OCI-LY7 (cell line): ENCODE measurements around the gene ATXN7L2. TPM values are rescaled to one million over a fixed set of nuclear protein-coding genes. Genes with fewer than 3 reads are reported as not detected.

Source experiments
- BruUV-seq: library from RNA; stranded (reverse); fragments of 400-500 nt; replicated peaks from 2 replicates; lab custom pipeline; 2021; lab: Mats Ljungman, UMichigan
- CTCF ChIA-PET: fragments of 300-600 bp; sonication (Branson Sonifier 250); formaldehyde crosslinking; loops from one replicate; lab custom pipeline; 2022; ENCODE audit warnings: antibody characterized with exemption; ENCODE audit not compliant: unreplicated experiment; lab: Charles Lee
- POLR2A ChIA-PET: fragments of 300-600 bp; sonication (Branson Sonifier 250); formaldehyde crosslinking; loops from one replicate; lab custom pipeline; 2022; ENCODE audit warnings: antibody characterized with exemption; lab: Charles Lee
- DNase-seq: peaks from one replicate; pipeline ENCODE4 v3.0.0-alpha.2; 2015; ENCODE audit warnings: low spot score
- H2AFZ ChIP-seq: fragments of 200-600 bp; sonication (generic), shearing (Covaris generic); 2 replicates; pipeline ENCODE4 v1.6.1; 2014; ENCODE audit warnings: mild to moderate bottlenecking, antibody characterized with exemption, low read length, moderate library complexity
- H3K27ac ChIP-seq: fragments of 200-600 bp; sonication (generic); 2 replicates; pipeline ENCODE4 v1.5.1; 2014; ENCODE audit warnings: mixed run types, low read depth, mild to moderate bottlenecking, moderate library complexity, low read length, inconsistent platforms; ENCODE audit not compliant: poor library complexity, severe bottlenecking
- H3K36me3 ChIP-seq: fragments of 200-600 bp; sonication (generic); 2 replicates; pipeline ENCODE4 v1.6.1; 2014; ENCODE audit warnings: mild to moderate bottlenecking, antibody characterized with exemption, low read length, moderate library complexity, mixed read lengths; ENCODE audit not compliant: insufficient read depth
- H3K4me1 ChIP-seq: fragments of 200-600 bp; sonication (generic); 2 replicates; pipeline ENCODE4 v1.5.1; 2014; ENCODE audit warnings: mild to moderate bottlenecking, low read length; ENCODE audit not compliant: insufficient read depth, poor library complexity, severe bottlenecking
- H3K4me2 ChIP-seq: fragments of 200-600 bp; sonication (generic); 2 replicates; pipeline ENCODE4 v1.6.1; 2014; ENCODE audit warnings: mild to moderate bottlenecking, low read length
- H3K4me3 ChIP-seq: fragments of 200-600 bp; sonication (generic); 2 replicates; pipeline ENCODE4 v1.5.1; 2014; ENCODE audit warnings: mild to moderate bottlenecking, low read depth, low read length; ENCODE audit not compliant: poor library complexity, severe bottlenecking
- H3K79me2 ChIP-seq: fragments of 200-600 bp; sonication (generic); 2 replicates; pipeline ENCODE4 v1.6.1; 2016; ENCODE audit warnings: low read depth, mild to moderate bottlenecking, low read length, moderate library complexity, mixed read lengths; ENCODE audit not compliant: insufficient read depth
- H3K9me2 ChIP-seq: fragments of 200-600 bp; sonication (generic); 2 replicates; pipeline ENCODE4 v1.6.1; 2016; ENCODE audit warnings: mild to moderate bottlenecking, low read length, mixed read lengths; ENCODE audit not compliant: insufficient read depth
- H3K9me3 ChIP-seq: fragments of 200-600 bp; sonication (generic); 2 replicates; pipeline ENCODE4 v1.6.1; 2014; ENCODE audit warnings: mild to moderate bottlenecking, mixed run types, low read length, mixed read lengths
- H4K20me1 ChIP-seq: fragments of 200-600 bp; sonication (generic); 2 replicates; pipeline ENCODE4 v1.6.1; 2014; ENCODE audit warnings: mild to moderate bottlenecking, antibody characterized with exemption, low read length, moderate library complexity, mixed read lengths; ENCODE audit not compliant: insufficient read depth
- CTCF ChIP-seq: fragments of 200-600 bp; sonication (generic); conservative IDR thresholded peaks from 2 replicates; pipeline ENCODE4 v1.5.1; 2014; ENCODE audit warnings: mild to moderate bottlenecking, antibody characterized with exemption, low read length, moderate library complexity, mixed read lengths
- EZH2phosphoT487 ChIP-seq: fragments of 200-600 bp; sonication (generic); IDR thresholded peaks from 2 replicates; pipeline ENCODE4 v1.6.1; 2018; ENCODE audit warnings: low read depth, borderline replicate concordance, mild to moderate bottlenecking, mixed run types, antibody characterized with exemption, low read length, moderate library complexity, mixed read lengths
- intact Hi-C: fragments of 100-400 bp; cut with micrococcal nuclease; formaldehyde crosslinking; loops from one replicate; pipeline ENCODE4 v1.10.0; 2022; ENCODE audit not compliant: unreplicated experiment
- total RNA-seq, 2 experiments: library from RNA; depleted of rRNA in 1 of 2; stranded (reverse); fragments of >200 nt in 1 of 2; shearing (Covaris generic) in 1 of 2; gene quantifications; 2 replicates each; pipeline ENCODE4 v1.2.3, GENCODE V29; 2014 to 2022

Gene ATXN7L2
- total RNA-seq, 2 experiments from 2014 or later = 6.5 to 8.2 TPM

GRCh38 chr1:109521002-109521951 is 37.6 kb downstream of the ATXN7L2 start:
- ChIA-PET CTCF (no interaction called here), POLR2A (no interaction called here)
- H4K20me1 ChIP-seq = no peaks in the 10 kb centered on the region
- no peak overlapping the region for H2AFZ ChIP-seq
- H3K79me2 ChIP-seq = no peaks in the 10 kb centered on the region
- TF ChIP-seq EZH2phosphoT487 = no peak
- TF ChIP-seq CTCF = no peak
- no peak overlapping the region for H3K27ac ChIP-seq
- intact Hi-C loops = no loop called here
- no peaks in the 10 kb centered on the region for H3K9me3 ChIP-seq
- H3K4me1 ChIP-seq = no peaks in the 10 kb centered on the region
- DNase-seq = no peak
- no TSS peak for BruUV-seq
- no peak overlapping the region for H3K4me2 ChIP-seq
- H3K4me3 ChIP-seq = no peak overlapping the region
- no peaks in the 10 kb centered on the region for H3K36me3 ChIP-seq
- H3K9me2 ChIP-seq = no peaks in the 10 kb centered on the region

- Histone ChIP-seq H3K36me3 (no peaks in the 10 kb centered on the region), H3K9me2 (no peaks in the 10 kb centered on the region), H3K79me2 (no peaks in the 10 kb centered on the region), H3K4me3 (no peak overlapping the region), H3K4me1 (no peaks in the 10 kb centered on the region), H3K9me3 (no peaks in the 10 kb centered on the region), H3K4me2 (no peak overlapping the region), H3K27ac (no peak overlapping the region), H4K20me1 (no peaks in the 10 kb centered on the region), H2AFZ (no peak overlapping the region)
- BruUV-seq = no TSS peak
- DNase-seq = no peak
- CTCF ChIA-PET = no interaction called here
- POLR2A ChIA-PET = no interaction called here
- intact Hi-C loops = no loop called here
- TF ChIP-seq CTCF (no peak), EZH2phosphoT487 (no peak)
Measured at GRCh38 chr1:109522026-109522425, 38.3 kb downstream of the ATXN7L2 start.

- no peaks in the 10 kb centered on the region for H3K36me3 ChIP-seq
- no peak for DNase-seq
- H3K4me3 ChIP-seq = no peak overlapping the region
- no TSS peak for BruUV-seq
- H3K4me1 ChIP-seq = no peaks in the 10 kb centered on the region
- POLR2A ChIA-PET = interaction anchor here (1.2 kb wide), 1 partner anchor 8 kb away, joined by 4 read pairs; no protein-coding TSS in a partner anchor
- H3K9me2 ChIP-seq = no peaks in the 10 kb centered on the region
- no peaks in the 10 kb centered on the region for H4K20me1 ChIP-seq
- no peaks in the 10 kb centered on the region for H3K9me3 ChIP-seq
- no peaks in the 10 kb centered on the region for H3K79me2 ChIP-seq
- no peak overlapping the region for H3K4me2 ChIP-seq
- intact Hi-C loops = no loop called here
- no peak overlapping the region for H2AFZ ChIP-seq
- no peak for TF ChIP-seq CTCF
- TF ChIP-seq EZH2phosphoT487 = no peak
- H3K27ac ChIP-seq = no peak overlapping the region
- CTCF ChIA-PET = no interaction called here
Measured at GRCh38 chr1:109523706-109524105, 40.0 kb downstream of the ATXN7L2 start.
